G401.6 (cell line): ENCODE data around the gene KCNE5.
"Not testable (repeated sequence)": the region's sequence is repeated elsewhere in the genome, so short reads cannot be mapped to it uniquely, and the experiment has no call there.

Source experiments
- FAIRE-seq: peaks from 2 replicates; lab custom pipeline; 2012; peaks lifted over from hg19 to GRCh38; lab: Jason Lieb, UNC

KCNE5 gene

GRCh38 chrX:109624641-109625616, at the start of gene KCNE5:
KCNE5 (minus strand) TSS chrX:109625172; CDS start chrX:109625020, 152 bp downstream.
- no peak for FAIRE-seq

GRCh38 chrX:109672239-109672638, 47.3 kb upstream of the KCNE5 start:
- FAIRE-seq: no peak

DNA sequence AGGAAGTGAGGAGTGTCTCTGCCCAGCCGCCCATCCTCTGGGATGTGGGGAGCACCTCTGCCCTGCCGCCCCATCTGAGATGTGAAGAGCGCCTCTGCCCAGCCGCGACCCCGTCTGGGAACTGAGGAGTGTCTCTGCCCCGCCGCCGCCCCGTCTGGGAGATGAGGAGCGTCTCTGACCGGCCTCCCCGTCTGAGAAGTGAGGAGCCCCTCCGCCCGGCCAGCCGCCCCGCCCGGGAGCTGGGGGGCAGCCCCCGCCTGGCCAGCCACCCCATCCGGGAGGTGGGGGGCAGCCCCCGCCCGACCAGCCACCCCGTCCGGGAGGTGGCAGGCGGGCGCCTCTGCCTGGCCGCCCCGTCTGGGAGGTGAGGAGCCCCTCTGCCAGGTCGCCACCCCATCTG, 46.2 kb upstream of the KCNE5 start:
- not testable (repeated sequence) for FAIRE-seq

DNA sequence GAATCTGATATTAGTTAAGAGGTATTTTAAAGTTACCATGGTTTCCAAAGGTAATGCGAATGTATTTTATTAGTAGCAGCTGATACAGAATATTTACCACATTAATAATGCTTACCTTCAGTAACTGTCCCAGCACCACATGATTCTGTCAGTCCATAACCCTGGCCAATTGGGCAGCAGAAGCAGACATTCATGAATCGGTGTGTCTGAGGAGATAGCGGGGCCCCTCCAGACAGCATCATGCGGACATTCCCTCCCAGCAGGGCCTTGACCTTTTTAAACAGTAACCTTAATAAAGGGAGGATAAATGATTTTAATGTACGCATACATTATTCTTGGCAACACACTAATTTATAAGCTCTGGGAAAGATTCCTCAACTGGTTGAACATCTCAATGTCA, 43.0 kb upstream of the KCNE5 start:
- FAIRE-seq: no peak

- FAIRE-seq: no peak
Measured at GRCh38 chrX:109660435-109661143, 35.6 kb upstream of the KCNE5 start.

GRCh38 chrX:109658391-109658790, 33.4 kb upstream of the KCNE5 start:
- no peak for FAIRE-seq

- FAIRE-seq: not testable (repeated sequence)
Measured at GRCh38 chrX:109657364-109657763, 32.4 kb upstream of the KCNE5 start.

- FAIRE-seq: no peak
Measured at GRCh38 chrX:109656774-109657173, 31.8 kb upstream of the KCNE5 start.

- no peak for FAIRE-seq
Measured at GRCh38 chrX:109655502-109656201, 30.7 kb upstream of the KCNE5 start.

DNA sequence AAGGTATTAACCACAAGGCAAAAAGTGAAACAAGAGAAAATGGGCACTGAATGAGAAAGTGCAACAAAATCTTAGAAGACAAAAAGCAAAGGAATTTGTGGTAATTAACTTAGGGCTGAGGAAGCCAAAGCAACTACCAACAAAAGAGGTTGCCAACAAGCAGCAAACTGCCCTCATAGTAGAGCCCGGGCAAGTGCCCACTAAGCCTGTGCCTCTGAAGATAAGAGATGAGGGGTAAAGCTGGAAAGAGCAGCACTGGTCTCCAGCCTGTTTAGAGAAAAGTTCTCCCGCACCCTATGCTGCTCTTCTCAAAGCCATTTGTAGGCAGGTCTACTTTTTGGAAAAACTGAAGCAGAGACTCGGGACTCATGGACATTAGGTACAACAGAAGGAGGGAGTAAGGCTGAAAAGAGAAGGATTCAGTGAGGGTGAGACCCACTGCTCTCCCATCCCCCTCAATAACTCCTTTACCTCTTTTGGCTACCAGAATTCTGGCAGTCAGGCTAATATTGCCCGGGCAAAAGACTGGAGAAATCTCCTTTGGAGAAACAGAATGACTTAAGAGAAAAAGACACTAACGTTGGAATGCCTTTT, 29.6 kb upstream of the KCNE5 start:
- no peak for FAIRE-seq

GRCh38 chrX:109644671-109645070, 19.7 kb upstream of the KCNE5 start:
- not testable (repeated sequence) for FAIRE-seq

DNA sequence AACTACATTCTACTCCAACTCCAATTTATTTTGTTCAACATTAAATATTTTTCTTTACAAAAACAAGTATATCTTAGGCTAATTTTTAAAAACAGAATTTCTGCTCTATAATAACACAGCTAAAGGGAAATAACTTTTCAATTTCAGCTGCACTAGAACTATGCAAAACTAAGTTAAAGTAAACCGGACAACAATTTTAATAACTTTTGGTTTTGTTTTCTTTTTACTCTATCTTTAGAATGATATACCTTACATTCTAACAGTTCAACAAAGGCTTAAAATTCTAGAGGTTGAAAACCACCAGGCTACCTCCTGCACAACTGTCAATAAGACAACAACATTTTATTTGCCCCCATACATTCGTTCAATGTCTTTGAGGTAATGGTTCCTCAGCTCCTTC, 18.7 kb upstream of the KCNE5 start:
- FAIRE-seq: no peak

- no peak for FAIRE-seq
Measured at GRCh38 chrX:109638158-109638557, 13.2 kb upstream of the KCNE5 start.

- not testable (repeated sequence) for FAIRE-seq
Measured at GRCh38 chrX:109637477-109637876, 12.5 kb upstream of the KCNE5 start.

DNA sequence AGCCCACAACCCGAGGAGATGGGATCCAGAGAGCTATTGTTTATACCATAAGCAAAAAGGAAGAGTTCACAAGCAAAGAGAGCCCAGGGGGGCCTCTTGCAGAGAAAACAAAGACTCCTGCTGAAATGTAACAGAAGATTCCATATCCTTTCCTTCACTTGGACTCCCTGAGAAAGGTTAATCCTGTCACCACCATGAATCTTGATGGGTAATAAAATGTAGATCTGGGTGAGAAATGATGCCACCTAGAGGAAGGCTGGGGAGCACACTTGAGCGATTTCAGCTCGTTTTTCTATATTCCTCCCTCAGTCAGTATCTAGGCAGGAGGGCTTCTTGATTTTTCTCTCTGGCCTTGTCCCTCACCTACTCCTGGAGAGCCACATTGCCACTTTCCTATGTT, 10.2 kb upstream of the KCNE5 start:
- no peak for FAIRE-seq

DNA sequence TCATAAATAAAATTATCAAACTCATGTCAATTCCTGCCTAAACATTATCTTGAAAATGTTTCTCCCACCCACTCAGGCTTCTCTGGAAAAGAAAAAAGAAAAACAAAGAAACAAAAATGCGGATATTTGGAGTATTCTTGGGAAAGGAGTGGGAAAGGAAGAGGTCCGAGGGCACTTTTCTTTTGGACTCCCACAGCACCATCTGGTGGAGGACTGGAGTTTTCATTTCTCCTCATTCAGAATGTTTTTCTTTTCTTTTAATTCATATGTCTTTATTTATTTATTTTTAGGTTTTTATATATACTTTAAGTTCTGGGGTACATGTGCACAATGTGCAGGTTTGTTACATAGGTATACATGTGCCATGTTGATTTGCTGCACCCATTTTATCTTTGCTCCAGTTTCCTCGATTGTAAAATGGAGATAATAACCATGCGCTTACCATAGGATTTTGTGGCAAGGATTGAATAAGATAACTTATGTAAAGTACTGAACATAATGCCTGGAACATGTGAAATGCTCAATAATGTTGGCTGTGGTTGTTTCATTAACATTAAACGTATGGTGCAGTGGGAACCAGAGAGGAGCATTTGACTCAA, 8.0 kb upstream of the KCNE5 start:
- peak; percentile 63 for FAIRE-seq

GRCh38 chrX:109629310-109629709, 4.3 kb upstream of the KCNE5 start:
- no peak for FAIRE-seq

DNA sequence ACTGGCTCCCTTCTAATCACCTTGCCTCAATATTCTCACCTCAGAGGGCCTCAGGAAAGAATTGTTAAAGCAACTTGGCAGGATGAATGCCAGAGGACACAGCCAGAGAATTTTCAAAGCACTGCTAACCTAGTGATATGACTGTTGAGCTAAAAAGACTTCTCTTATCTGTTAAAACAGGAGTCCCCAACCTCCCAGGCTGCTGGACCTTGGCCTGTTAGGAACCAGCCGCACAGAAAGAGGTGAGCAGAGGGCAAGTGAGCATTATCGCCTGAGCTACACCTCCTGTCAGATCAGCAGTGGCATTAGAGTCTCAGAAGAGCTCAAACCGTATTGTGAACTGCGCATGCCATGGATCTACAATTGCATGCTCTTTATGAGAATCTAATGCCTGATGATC, 1.7 kb upstream of the KCNE5 start:
- FAIRE-seq: no peak

DNA sequence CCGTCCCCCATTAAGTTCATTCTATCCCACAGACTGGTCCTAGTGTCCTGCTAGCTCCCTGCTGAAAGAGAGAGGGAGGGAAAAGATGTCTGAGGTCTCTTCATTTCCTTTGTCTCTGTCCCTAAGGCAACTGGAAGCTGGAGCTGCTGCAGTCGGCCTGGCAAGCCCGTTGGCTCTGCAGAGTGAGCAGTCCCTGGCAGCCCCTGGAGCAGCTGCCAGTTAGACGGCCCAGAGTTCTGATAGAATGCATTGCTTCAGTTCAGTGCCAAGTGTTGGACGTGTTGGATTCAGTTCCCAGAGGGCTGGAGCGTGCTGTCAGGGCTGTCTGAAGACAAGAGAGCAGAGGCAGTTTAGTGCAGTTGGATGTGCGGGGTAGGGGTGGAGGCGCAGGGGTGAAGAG, 975 bp downstream of the KCNE5 start:
- no peak for FAIRE-seq

DNA sequence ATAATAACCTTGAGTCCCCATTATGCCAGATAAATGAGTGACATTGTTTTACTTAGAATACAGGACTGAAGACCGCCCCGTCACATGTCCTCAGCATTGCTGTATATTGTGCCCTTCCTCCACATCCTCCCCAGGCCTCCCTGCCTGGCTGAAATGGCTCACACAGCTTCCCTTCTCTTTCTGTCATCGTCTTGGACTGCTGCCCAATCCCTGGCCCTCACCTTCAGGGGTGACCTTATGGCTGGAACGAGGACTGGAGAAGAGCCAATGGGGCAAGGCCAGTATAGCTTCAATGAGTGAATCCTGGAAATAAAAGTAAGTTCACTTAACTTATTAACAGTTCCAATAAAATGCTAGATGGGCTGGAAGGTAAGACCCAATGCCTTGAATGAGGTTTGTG, 2.7 kb downstream of the KCNE5 start:
- no peak for FAIRE-seq

DNA sequence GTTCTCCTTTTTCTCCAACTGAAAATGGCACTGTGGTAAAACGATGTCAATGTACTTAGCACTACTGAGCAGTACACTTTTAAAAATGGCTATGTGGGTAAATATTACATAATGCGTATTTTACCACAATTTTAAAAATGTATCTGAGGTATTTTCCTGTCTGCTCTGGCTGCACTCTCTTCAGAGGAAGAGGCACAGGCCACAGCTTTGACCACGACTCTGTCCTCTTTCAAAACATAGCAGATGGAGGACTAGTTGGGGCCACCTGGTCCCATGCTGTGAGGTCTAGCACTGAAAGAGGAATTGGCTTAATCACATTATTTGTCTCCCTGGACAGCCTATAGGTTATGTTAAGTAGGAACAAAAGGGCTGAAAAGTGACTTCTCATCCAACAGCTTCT, 5.2 kb downstream of the KCNE5 start:
- FAIRE-seq: no peak

DNA sequence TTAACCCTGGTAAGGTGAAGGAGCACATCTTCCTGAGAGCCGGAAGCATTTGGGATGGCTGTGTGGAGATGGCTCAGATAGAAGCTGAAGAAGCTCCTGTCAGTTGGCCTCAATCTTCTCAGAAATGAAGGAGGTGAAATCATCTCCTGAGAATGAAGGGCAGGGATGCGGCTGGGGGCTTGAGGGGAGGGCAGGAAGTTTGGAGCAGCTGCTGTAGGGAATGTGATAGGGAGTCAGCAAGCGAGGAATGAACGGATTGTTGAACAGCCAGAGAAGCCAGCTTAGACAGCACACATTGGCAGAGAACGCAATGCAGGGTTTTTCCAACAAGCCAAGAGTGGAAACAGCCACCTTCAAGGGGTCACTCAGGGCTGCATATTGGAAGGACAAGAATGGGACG, 10.0 kb downstream of the KCNE5 start:
- FAIRE-seq: no peak
